Frontal cortex (tissue), 4 donors: ENCODE measurements around the gene ANKRD9. TPM values are rescaled to one million over a fixed set of nuclear protein-coding genes. Genes with fewer than 3 reads are reported as not detected.

Experiments used
- DNase-seq, 2 donors: peaks; one replicate each; pipeline ENCODE4 v3.0.0; 2012; ENCODE audit warnings: low spot score in 2 of 2
- FAIRE-seq: peaks from 2 replicates; lab custom pipeline; 2012; peaks lifted over from hg19 to GRCh38; lab: Jason Lieb, UNC
- total RNA-seq: library from RNA; depleted of rRNA; stranded (reverse); fragments of >200 nt; gene quantifications from one replicate; pipeline ENCODE4 v1.2.3, GENCODE V29; 2014
- donor health status: control.
- donor health status: control.
- donor health status: control.

Gene ANKRD9
- total RNA-seq, 1 donor from 2014 or later = 3.7 TPM

DNA sequence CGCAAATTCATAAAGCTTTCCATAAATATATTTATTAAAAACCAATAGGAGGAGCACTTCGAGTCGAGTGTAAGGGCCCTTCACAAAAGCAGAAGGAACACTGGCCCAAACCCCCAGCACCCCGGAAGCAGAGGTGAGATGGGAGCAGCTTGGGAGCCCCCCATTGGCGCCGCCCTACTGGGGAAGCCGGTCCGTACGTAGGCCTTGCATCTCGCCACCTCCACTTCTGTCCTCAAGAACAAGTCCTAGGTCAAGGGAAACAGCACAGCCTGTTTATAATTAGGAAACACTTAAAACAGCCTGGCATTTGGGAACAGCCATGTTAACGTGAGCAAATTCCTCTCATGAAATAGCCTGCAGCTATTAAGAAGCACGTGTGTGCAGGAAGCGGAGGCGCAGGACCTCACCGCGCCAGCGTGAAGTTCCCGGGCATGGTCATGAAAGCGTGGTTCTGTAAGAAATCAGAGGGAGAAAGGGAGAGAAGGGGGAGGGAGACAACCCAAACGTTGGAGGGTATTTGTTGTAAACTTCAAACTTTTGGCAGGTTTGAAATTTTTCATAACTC lies 7.7 kb downstream of the ANKRD9 start:
- DNase-seq (no peak), FAIRE-seq (no peak)

DNA sequence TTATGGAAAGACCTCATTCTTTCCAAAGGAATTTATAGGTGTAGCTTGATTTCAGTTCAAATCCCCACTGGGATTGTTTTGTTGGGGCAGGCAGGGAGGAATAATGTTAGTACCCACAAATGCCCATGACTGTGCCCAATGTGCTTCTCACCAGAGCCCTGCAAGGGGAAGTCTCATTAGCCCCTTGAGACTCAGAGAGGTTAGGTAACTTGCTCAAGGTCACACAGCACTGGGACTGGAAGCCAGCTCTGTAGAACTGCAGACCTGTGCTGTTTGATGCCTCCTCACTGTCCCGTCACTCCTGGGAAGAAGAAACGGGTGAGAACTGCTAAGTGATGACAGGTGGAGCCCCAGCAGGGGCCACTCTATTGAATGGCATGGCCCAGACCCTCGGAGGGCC lies 8.9 kb downstream of the ANKRD9 start:
- DNase-seq (no peak), FAIRE-seq (no peak)

DNA sequence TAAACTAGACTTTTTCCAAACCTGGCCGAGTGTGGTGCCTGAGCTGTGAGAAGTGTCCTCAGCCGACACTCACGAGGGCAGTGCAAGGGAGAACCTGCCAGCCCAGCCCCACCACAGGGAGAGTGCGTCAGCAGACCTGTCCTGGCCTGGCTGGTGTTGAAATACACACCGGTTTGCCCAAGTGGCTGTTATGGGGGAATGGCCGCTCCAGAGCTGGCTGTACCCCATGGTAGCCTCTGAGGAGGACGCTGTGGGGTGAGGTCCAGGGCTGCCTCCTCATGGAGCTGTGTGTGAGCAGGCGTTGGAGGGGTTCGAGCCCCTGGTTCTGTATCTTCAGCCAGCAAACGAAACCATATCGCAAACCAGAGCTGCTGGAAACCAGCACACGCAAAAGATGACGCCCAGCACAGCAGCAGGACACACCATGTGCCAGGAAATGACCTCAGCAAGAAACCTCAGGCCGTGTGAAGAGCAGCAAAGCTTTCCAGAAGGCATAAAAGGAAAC lies 9.4 kb downstream of the ANKRD9 start:
- DNase-seq (peak in 1 of 2 donors; percentile 22), FAIRE-seq (no peak)

DNA sequence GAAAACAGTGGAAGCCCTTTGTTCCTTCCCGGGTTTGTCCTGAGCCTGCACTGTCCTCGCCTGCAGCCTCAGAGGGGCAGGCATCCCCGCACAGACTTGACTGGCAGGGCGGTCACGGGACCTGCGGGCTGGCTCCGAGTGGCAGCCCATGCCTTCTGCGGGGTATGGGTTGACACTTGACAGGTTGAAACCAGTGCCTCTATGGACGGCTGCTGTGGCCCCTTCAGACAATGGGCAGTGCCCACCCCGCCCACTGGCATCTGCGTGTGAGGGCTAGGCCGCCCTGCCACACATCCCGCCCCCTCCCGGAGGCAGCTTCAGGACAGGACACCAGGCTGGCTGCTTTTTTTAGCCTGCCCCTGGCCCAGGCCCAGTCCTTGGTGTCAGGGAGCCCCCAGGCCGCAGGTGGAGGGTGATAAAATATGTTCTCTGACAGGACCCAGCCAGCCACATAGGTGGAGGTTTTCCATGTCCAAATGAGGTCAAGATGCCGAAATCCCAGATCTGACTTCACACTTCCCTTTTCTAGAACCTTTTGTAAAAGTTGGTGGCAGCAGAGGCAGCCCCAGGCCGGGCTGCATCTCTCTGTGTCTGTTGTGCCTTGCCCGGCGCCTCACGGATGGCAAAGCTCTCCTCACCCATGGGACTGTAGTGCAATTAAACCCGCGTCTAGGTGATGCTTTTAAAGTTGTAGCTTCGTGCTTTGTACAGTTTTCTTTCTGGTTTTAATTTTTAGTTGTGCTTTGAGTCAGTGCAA lies 10.0 kb downstream of the ANKRD9 start:
- FAIRE-seq (no peak), DNase-seq (peak in 1 of 2 donors; percentile 16)

DNA sequence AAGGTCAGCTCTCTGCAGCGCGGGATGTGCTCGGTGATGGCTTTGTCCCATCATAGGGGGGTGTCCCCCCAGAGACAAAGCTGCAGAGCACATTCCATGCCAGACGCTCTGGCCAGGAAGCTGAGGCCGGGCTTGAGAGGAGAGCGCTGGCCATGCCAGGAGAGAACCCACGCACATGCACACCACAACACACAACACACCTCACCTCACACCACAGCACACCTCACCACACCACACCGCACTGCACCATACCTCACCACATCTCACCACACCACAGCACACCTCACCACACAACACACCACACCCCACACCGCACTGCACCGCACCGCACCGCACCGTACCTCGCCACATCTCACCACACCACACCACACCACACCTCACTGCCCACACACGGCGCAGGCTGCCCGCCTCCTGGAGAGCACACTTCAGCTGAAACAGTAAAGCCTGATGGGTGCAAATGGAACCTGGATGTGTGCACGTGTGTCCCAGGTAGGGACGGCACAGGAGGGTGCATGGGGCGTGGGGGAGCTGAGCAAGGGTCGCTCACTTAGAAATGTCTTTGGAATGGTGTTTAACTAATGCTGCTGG lies 10.8 kb downstream of the ANKRD9 start:
- no peak for FAIRE-seq
- peak in 1 of 2 donors; percentile 22 for DNase-seq

DNA sequence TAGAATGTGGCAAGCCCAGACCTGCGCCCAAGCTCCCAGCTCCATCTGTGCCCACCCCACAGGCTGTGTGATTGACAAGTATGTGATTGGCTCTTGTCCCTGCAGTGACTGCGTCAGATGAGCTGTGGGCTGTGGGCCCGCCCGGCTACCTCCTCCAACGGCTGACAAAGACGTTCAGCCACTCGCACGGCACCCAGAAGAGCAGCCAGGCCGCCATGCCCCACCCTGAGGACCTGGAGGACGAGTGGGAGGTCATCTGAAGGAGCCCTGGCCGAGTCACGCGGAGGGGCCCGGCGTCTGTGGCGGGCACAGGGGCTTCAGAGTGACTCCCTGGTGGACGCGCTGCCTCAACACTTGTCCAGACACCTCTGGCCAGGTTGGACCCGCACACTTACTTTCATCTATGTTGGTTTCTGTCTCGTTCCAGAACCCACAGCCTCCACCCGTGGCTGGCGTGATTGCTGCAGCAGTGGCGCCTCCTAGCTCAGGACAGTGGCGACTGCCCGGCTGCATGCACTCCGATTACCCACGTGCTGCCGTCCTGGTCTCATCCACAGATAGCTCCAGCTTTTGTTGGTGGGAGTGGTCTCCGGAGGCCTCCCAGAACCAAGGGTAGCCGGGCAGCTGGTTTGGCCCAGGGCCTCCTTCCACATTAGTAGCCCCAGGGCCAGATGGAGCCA lies 11.4 kb downstream of the ANKRD9 start:
- DNase-seq = peak in 1 of 2 donors; percentile 34
- FAIRE-seq = no peak

DNA sequence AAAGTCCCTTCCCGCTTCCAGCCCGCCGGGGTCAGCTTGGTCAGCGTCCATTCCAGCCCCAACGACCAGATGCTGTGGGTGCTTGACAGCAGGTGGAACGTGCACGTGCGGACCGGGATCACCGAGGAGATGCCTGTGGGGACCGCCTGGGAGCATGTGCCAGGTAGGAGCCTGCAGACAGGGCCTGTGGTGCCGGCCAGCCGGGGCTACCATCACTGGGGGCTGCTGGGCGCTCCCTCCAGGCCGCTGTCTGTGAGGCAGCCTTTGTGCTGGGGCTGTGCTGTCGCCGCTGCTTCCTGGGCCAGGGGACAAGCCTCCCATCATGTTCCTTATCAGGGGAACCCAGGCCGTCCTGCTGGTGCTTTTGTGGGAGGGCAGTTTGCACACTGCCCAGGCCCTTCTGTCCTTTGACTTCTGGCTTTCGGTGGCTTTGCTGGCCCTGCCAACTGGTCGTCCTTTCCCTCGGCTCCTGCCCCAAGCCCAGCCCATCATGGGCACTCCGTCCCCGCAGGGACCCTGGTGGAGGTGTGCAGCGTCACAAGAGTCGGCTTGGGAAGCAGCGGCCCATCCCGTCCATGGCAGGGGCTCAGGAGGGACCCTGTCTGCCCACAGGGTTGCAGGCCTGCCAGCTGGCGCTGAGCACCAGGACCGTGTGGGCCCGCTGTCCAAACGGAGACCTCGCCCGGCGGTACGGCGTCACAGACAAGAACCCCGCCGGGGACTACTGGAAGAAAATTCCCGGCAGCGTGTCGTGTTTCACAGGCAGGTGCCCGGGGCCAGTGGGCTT lies 12.4 kb downstream of the ANKRD9 start:
- DNase-seq (peak in 1 of 2 donors; percentile 13), FAIRE-seq (no peak)

DNA sequence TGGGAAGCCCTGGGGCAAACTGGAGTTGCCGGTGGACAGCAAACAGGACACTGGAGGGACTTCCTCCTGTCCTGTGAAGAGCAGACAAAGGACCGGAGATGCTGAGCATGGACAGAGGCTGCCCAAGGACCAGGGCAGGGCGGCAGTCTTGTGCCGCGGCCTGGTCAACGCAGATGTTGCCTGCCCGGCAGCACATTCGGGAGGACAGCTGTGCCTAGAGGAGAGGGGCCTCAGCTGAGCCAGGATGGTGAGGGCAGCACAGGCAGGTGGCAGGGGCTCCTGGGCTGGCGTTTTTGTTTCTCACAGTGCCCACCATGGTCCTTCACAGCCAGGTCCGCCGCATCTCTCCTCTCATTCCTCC lies 13.3 kb downstream of the ANKRD9 start:
- DNase-seq (no peak), FAIRE-seq (no peak)

DNA sequence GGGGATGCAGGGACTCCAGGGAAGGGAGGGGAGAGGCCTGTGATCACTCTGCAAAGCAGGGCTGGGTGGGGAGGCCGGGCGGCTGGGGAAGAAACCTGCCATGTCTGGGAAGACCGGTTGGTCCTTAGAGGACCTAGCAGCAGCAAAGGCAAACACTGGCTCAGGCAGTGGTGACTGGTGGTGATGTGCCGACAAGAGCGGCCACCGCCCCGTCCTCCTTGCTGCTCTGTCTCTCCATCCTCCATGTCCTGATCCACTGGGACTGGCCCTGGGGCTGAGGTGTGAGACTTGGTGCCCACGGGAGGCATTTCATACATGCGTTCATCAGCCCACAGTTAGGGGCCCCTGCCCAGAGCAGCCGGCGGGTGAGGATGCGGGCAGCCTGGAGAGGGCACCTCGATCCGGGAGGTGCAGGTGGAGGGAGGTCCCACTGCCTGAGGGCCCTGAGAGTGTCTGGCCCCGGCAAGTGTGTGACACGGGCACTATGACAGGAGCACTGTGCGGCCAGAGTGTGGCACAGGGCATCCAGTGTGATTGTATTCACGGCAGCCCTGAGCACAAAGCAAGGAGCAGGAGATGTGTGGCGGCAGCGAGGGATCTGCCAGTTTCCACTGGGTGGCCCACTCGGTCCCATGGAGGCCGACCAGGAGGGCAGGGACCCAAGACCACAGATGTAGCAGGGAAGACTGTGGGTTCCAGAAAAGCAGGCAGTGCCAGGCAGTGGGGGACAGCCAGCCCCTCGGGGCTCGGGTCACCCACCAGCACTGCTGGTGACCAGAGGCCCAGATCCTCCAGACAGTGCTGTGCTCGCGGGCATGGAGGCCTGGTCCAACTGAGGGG lies 13.9 kb downstream of the ANKRD9 start:
- DNase-seq (peak in 1 of 2 donors; percentile 14), FAIRE-seq (no peak)

DNA sequence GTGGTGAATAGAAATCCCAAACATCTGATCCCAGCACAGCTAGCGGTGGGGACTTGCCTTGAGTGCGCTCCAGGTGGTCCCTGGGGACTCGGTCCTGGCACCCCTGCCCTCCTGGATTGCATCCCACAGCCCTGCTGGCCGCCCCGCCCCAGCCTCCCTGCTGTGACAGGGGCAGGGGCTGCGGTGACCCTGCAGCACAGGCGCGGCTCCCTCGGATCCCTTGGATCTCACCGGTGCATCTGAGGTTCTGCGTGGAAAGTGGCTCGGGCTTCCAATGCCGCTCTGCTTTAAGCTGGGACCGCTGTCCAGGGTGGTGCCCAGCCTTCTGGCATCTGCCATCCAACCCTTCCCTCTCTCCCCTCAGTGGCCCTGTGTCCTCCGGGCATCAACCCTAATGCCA lies 16.0 kb downstream of the ANKRD9 start:
- FAIRE-seq = no peak
- no peak for DNase-seq

DNA sequence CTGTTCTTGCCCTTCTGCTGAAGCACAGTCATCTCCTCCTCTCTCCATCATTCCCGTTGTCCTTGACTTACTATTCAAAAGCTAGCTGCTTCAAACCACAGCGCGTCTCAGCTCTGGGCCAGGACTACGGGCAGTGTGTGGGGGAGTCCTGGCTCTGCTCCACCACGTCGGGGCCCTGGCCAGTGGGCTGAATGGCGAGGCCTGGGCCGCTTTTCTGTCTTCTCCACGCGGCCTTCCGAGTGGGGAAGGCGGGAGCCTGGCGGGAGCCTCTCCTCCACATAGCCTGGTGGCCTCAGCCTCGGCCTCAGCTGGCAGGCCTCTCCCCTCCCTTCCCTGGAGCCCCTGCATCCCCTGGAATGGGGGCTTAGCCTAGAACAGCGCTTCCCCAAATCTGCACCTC lies 16.5 kb downstream of the ANKRD9 start:
- DNase-seq (no peak), FAIRE-seq (no peak)

DNA sequence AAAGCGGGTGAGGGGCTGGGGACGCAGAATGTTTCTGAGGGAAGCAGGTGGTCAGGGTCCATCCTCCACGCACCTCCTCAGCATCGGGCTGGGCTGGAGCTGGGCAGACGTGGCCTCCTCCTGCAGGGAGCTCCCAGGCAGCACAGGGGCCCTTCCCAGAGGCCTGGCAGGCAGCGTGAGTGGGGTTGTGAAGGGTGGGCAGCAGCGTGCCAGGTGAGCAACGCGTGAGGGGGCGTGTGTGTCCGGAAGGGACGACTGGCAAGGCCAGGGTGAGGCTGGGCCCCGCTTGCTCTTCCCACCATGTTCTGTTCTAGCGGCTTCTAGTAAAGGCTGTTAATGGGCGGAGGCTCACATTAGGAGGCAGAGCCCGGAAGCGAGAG lies 17.1 kb downstream of the ANKRD9 start:
- FAIRE-seq (no peak), DNase-seq (no peak)

DNA sequence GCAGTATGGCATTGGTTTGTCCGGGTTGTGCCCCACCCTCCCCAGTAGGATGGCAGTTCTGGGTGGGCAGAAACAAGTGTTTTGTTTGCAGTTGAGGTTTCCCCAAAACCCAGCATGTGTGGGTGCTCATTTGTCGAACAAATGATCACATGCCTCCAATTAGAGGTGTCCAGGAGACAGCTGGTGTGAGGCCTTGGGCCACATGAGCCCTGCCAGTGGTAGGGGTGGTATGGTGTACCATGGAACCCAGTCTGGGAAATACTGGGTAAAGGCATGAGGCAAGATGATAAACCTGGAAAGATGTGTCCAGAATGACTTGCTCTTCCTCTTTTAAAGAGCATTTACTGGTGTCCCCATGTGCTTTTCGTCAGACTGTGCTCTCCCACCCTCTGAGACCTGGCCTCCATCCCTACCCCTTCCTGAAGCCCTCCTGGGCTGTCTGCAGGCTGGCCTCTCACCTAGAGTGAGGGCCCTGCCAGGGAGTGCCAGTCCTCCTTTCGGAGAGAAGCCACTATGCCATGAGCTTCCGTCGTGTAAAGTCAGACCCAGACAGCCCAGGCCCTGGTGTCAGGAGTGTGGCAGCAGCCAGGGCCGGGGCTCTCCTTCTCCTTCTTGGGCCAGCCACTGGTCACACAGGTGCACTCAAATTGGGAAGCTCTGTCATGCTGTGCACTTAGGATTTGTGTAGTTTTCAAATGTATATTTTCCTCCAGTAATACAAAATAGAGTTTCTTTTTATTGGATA lies 17.6 kb downstream of the ANKRD9 start:
- DNase-seq (no peak), FAIRE-seq (no peak)

DNA sequence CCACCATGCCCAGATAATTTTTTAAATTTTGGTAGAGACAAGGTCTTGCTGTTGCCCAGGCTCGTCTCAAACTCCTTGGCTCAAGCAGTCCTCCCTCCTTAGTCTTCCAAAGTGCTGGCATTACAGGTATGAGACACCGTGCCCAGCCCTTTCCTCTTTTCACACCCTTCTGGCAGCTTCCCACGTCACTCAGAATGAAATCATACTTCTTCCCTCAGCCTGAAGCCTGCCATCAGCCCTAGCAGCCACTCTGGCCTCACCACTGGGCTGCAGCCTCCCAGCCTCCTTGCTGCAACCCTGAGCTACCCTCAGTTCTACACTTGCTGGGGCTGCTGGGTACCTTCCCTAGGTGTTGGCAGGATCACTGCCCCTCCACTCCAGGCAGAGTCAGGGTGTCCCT lies 18.2 kb downstream of the ANKRD9 start:
- no peak for FAIRE-seq
- DNase-seq = no peak

DNA sequence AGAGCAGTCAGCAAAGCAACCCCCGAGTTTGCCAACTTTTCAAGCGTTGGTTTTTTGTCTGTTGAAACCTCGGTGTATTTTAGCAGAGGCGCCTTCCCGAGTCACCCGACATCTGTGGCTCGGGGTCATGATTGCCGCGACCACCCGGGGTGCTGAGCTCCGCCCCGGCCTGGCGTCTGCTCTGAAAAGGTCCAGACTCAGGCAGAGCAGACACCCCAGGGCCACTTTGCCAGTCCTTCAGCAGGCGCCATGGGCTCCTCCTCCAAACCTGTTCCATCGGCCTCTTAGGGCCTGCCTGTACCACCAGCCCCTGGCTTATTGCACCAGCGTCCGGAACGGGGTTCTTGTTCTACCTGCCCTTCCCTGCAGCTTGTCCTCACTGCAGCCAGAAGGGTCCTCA lies 19.1 kb downstream of the ANKRD9 start:
- DNase-seq (no peak), FAIRE-seq (no peak)

DNA sequence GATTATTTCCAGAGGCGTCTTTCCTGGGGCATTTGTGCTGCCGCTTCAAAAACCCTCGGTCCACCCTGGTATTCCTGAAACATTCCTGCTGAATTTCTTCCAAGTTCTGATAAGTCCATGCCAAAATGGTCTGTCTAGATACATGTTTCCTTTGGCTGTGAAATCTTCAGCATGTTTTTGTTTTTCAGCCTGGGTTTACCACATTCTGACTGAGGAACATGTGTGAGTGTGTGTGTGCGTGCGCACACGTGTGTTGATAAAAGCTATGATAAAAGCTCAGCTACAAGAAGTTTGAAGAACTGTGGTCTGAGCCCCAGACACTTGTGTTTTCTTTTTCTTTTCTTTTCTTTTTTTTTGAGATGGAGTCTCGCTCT lies 22.4 kb downstream of the ANKRD9 start:
- FAIRE-seq (no peak), DNase-seq (no peak)

DNA sequence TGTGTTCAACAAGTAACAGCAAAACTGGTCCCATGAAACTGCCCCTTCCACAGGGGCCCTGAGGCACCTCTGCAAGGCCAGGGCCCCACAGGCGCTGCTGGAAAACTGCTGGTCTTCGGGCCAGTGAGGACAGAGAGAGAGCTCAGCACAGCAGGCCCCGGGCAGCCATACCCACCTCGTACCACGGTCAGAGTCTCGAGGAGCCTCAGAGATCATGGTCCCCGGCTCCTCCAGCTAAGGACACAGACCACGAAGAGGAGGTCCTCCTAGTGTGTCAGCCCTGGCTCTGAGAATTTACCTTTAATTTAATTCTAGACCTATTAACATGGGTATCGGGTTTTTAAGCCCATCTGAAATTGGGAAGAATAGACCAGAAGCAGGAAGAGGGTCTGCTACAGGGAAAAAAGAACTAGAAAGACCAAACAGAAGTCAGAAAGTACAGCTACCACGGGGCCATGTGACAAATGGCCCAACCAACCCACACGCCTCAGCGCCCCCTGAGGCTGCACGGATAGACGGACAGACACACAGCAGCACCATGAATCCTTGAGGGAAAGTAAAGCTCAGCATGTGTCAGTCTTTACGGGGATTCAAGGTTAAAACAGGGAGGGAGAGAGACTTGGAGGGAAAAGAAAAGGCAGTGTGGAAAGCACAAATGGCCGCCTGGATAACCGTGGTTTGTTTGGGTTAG lies 22.9 kb downstream of the ANKRD9 start:
- DNase-seq = no peak
- FAIRE-seq = no peak
